ENCODE measurements around the gene TEAD1.

DNA sequence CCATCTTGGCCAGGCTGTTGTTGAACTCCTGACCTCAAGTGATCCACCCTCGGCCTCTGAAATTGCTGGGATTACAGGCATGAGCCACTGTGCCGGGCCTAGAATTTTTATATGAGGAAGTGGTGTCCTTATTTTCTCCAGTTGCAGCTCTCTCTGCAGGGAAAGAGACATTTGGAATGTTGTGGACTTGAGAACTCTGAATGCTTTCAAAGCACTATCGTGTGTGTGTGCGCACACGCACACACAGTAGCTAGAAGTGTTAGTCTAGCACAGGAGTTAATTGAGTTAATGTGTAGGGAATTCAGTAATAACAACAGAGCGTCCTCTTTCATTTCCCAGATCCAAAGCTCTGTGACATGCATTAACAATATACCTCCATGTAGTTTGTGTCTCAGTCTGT is 170.9 kb downstream of the TEAD1 start:
- no peak for TF ChIP-seq REST (IDR thresholded peaks at IDR 0.05; ENCODE audit: insufficient read depth in 1 of 2, low read depth in 2 of 2, low read length in 2 of 2)
- TF ChIP-seq SIN3A (IDR thresholded peaks at IDR 0.05; ENCODE audit: borderline replicate concordance, insufficient read depth, low read length), result no peak
- TF ChIP-seq TAF1 (IDR thresholded peaks at IDR 0.05; ENCODE audit: borderline replicate concordance, insufficient read depth, low read length), result no peak
- TF ChIP-seq POLR2AphosphoS5 (IDR thresholded peaks at IDR 0.05; ENCODE audit: low read depth, low read length), result no peak
- TF ChIP-seq FOXP2 (optimal IDR thresholded peaks at IDR 0.05; ENCODE audit: borderline replicate concordance, extremely low read depth, extremely low read length, insufficient read depth), result no peak
